A549 (cell line): ENCODE results near the gene STMN3. TPM values are rescaled to one million over a fixed set of nuclear protein-coding genes. Genes with fewer than 3 reads are reported as not detected.

Experiments used
- ATAC-seq, 2 experiments: fragments of 200-7000 bp in 1 of 2; fragments of >200 bp in 1 of 2; cut with Nextera tagmentation in 1 of 2; cut with Tn5 transposase in 1 of 2; 3 replicates each; pipeline versions ENCODE4 v1.8.0 to v1.9.1; 2018 to 2020; ENCODE audit warnings: mild to moderate bottlenecking in 1 of 2, moderate library complexity in 1 of 2
- CTCF ChIA-PET: fragments of 300-600 bp; sonication (Branson Sonifier 250); formaldehyde crosslinking; extraction: SDS; loops from one replicate; lab custom pipeline; 2021; ENCODE audit warnings: antibody characterized with exemption, inconsistent platforms; lab: Yijun Ruan, JAX
- POLR2A ChIA-PET: fragments of 350-600 bp; formaldehyde crosslinking; extraction: SDS; loops from one replicate; lab custom pipeline; 2021; ENCODE audit warnings: antibody characterized with exemption, inconsistent platforms; lab: Yijun Ruan, JAX
- DNase-seq, 2 experiments: peaks; one replicate each; pipeline versions ENCODE4 v3.0.0 to v3.0.0-alpha.2; 2011 to 2016; ENCODE audit warnings: low read depth in 1 of 2, low spot score in 1 of 2
- FAIRE-seq: peaks from 2 replicates; lab custom pipeline; 2011; peaks lifted over from hg19 to GRCh38; lab: Jason Lieb, UNC
- H3K27ac ChIP-seq, 2 experiments: fragments of >200 bp; sonication (Bioruptor Twin); formaldehyde crosslinking; 3 replicates each; pipeline ENCODE4 v1.5.1; 2016 to 2017
- H3K4me1 ChIP-seq: fragments of >200 bp; sonication (Bioruptor Twin); formaldehyde crosslinking; 3 replicates; pipeline ENCODE4 v1.6.1; 2016
- H3K4me2 ChIP-seq: fragments of >200 bp; sonication (Bioruptor Twin); formaldehyde crosslinking; 3 replicates; pipeline ENCODE4 v1.6.1; 2016
- H3K4me3 ChIP-seq: fragments of >200 bp; sonication (Bioruptor Twin); formaldehyde crosslinking; 3 replicates; pipeline ENCODE4 v1.5.1; 2016
- H3K9me3 ChIP-seq: fragments of >200 bp; sonication (Bioruptor Twin); formaldehyde crosslinking; 3 replicates; pipeline ENCODE4 v1.6.1; 2016
- CEBPB ChIP-seq, 2 experiments: fragments of >200 bp in 1 of 2; sonication (Bioruptor Twin) in 1 of 2; formaldehyde crosslinking in 1 of 2; IDR thresholded peaks; 2 replicates each; pipeline ENCODE4 v1.6.1; 2012 to 2016
- CHD2 ChIP-seq: fragments of 150-350 bp; IDR thresholded peaks from 2 replicates; pipeline ENCODE4 v1.6.1; 2014; ENCODE audit warnings: low read length; ENCODE audit not compliant: partially characterized antibody
- E2F6 ChIP-seq: IDR thresholded peaks from 2 replicates; pipeline ENCODE4 v1.6.1; 2012; ENCODE audit warnings: low read depth, borderline replicate concordance
- EHF ChIP-seq: fragments of 250-450 bp; sonication (Bioruptor Pico); IDR thresholded peaks from 2 replicates; pipeline ENCODE4 v1.5.0; 2020; ENCODE audit warnings: mild to moderate bottlenecking
- FOSL2 ChIP-seq, 2 experiments: fragments of 450-650 bp in 1 of 2; fragments of >200 bp in 1 of 2; sonication (Bioruptor Twin) in 1 of 2; formaldehyde crosslinking; IDR thresholded peaks; 2 replicates each; pipeline versions ENCODE4 v1.5.0 to v1.6.1; 2016 to 2020; ENCODE audit warnings: mild to moderate bottlenecking in 1 of 2, moderate library complexity in 1 of 2
- GATA3 ChIP-seq: IDR thresholded peaks from 2 replicates; pipeline ENCODE4 v1.6.1; 2012; ENCODE audit warnings: borderline replicate concordance
- HDAC2 ChIP-seq: fragments of 200-600 bp; sonication (generic); IDR thresholded peaks from 2 replicates; pipeline ENCODE4 v1.6.1; 2016
- HES2 ChIP-seq: fragments of >200 bp; sonication (Bioruptor Twin); formaldehyde crosslinking; IDR thresholded peaks from 2 replicates; pipeline ENCODE4 v1.6.1; 2016
- HEYL ChIP-seq: fragments of 250-450 bp; sonication (Bioruptor Pico); IDR thresholded peaks from 2 replicates; pipeline ENCODE4 v1.8.0; 2021; ENCODE audit warnings: mild to moderate bottlenecking, moderate library complexity
- HOXA7 ChIP-seq: fragments of 250-450 bp; sonication (Bioruptor Pico); IDR thresholded peaks from 2 replicates; pipeline ENCODE4 v1.5.0; 2020; ENCODE audit warnings: mild to moderate bottlenecking, moderate library complexity
- JUNB ChIP-seq: fragments of >200 bp; sonication (Bioruptor Twin); formaldehyde crosslinking; IDR thresholded peaks from 2 replicates; pipeline ENCODE4 v1.6.1; 2016
- KDM1A ChIP-seq: fragments of 200-600 bp; sonication (generic); IDR thresholded peaks from 2 replicates; pipeline ENCODE4 v1.6.1; 2016; ENCODE audit warnings: low read depth, mild to moderate bottlenecking
- NFE2L2 ChIP-seq: fragments of 150-350 bp; conservative IDR thresholded peaks from 2 replicates; pipeline ENCODE4 v1.6.1; 2014; ENCODE audit warnings: low read length
- POLR2A ChIP-seq: IDR thresholded peaks from 2 replicates; pipeline ENCODE4 v1.6.1; 2012; ENCODE audit warnings: mild to moderate bottlenecking, low read length
- POLR2AphosphoS2 ChIP-seq: conservative IDR thresholded peaks from 2 replicates; pipeline ENCODE4 v1.6.1; 2012; ENCODE audit warnings: low read length, improper control_type of control experiment, inconsistent platforms
- RCOR1 ChIP-seq: fragments of 150-350 bp; IDR thresholded peaks from 2 replicates; pipeline ENCODE4 v1.6.1; 2014; ENCODE audit warnings: antibody characterized with exemption, low read length, low read depth
- RNF2 ChIP-seq: fragments of 200-600 bp; sonication (generic); IDR thresholded peaks from 2 replicates; pipeline ENCODE4 v1.6.1; 2016; ENCODE audit warnings: low read depth, mild to moderate bottlenecking, antibody characterized with exemption, moderate library complexity, borderline replicate concordance
- SMC3 ChIP-seq: fragments of >200 bp; sonication (Bioruptor Twin); formaldehyde crosslinking; IDR thresholded peaks from 3 replicates; pipeline ENCODE4 v1.6.1; 2018; ENCODE audit warnings: inconsistent platforms
- SREBF2 ChIP-seq: fragments of 450-650 bp; IDR thresholded peaks from 2 replicates; pipeline ENCODE4 v1.6.1; 2014; ENCODE audit warnings: mild to moderate bottlenecking, moderate library complexity
- TP53 ChIP-seq: fragments of 250-450 bp; sonication (Bioruptor Pico); IDR thresholded peaks from 2 replicates; pipeline ENCODE4 v1.5.0; 2021; ENCODE audit warnings: mild to moderate bottlenecking, moderate library complexity
- ZFP36 ChIP-seq: fragments of 450-650 bp; IDR thresholded peaks from 2 replicates; pipeline ENCODE4 v1.6.1; 2014; ENCODE audit warnings: borderline replicate concordance; ENCODE audit not compliant: partially characterized antibody
- ZSCAN20 ChIP-seq: fragments of 250-450 bp; sonication (Bioruptor Pico); IDR thresholded peaks from 2 replicates; pipeline ENCODE4 v1.8.0; 2022; ENCODE audit warnings: mild to moderate bottlenecking, moderate library complexity
- WGBS: methylation state at CpG from one replicate; pipeline ENCODE4 v1.1.6; 2017; ENCODE audit errors: missing lambda C conversion rate; 5-methylcytosine and 5-hydroxymethylcytosine counted together
- polyA plus RNA-seq, 4 experiments: library from polyadenylated mRNA; depleted of rRNA in 3 of 4; stranded (reverse); fragments of >200 nt; fragmentation: RNase III in 1 of 4; extraction: RNeasy Plus Mini Kit Qiagen cat#74134 plus additional on column Dnase treatment in 1 of 4; gene quantifications; 2 replicates in 3 of 4; 3 replicates in 1 of 4; pipeline ENCODE4 v1.2.3, GENCODE V29; 2011 to 2017
- TF ChIP-seq, protein P1 (sequence below): IDR thresholded peaks from 2 replicates; pipeline ENCODE4 v1.6.1; 2012
- TF ChIP-seq, protein P2 (sequence below): fragments of 250-450 bp; sonication (Bioruptor Pico); IDR thresholded peaks from 2 replicates; pipeline ENCODE4 v1.5.0; 2020; ENCODE audit warnings: low read depth, mild to moderate bottlenecking, moderate library complexity
- TF ChIP-seq, protein P3 (sequence below): fragments of 200-600 bp; sonication (generic); IDR thresholded peaks from 2 replicates; pipeline ENCODE4 v1.6.1; 2016; ENCODE audit warnings: antibody characterized with exemption, mild to moderate bottlenecking, moderate library complexity

STMN3 gene
- polyA plus RNA-seq, 2 of the 4 experiments (the other 2 are of a cell fraction), result 2.8 to 3.2 TPM

DNA sequence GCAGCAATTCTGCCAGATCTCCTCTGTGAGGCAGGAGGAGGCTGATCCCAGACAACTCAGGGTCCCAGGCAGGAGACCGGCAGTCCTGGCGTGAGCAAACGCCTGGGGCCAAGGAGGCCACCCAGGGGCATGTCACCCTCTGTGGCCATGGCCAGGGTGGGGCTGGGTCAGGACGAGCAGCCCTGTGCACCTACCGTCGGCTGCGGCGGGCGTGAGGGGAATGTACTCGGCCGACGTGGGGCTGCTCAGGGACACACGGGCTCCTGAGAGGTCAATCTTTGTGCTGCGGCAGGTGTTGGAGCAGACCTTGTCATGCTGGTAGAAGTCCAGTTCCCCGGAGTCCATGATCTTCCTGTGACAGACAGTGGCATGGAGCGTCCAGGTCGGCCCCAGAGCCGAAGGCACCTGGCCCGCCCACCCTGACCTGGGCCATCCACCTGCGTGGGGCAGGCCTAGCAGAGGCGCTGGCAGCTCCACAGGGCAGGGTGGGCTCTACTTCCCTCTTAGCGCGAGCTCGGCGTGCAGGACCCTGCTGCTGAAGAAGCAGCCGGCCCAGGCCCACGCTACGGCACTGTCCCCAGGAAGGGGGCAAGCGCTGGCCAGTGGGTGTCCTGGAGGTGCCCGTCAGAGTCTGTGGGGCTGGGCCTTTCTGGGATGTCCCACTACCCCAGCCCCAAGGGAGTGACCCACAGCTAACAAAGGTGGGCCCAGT is 57.7 kb downstream of the STMN3 start:
- Histone ChIP-seq H3K4me2 (no peak overlapping the region), H3K9me3 (no peaks in the 10 kb centered on the region), H3K27ac (no peak overlapping the region), H3K4me3 (no peak overlapping the region), H3K4me1 (peaks cover 8% of the 10 kb centered on the region; the same call in 1 of the 3 replicates)
- no peak for TF ChIP-seq EHF (CRISPR knock-in tag)
- no peak for TF ChIP-seq GATA3
- TF ChIP-seq POLR2A, result no peak
- TF ChIP-seq SMC3, result no peak
- no peak for TF ChIP-seq HDAC2
- TF ChIP-seq, protein P1, sequence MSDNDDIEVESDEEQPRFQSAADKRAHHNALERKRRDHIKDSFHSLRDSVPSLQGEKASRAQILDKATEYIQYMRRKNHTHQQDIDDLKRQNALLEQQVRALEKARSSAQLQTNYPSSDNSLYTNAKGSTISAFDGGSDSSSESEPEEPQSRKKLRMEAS, result no peak
- TF ChIP-seq JUNB, result no peak
- no peak for TF ChIP-seq NFE2L2
- no peak for TF ChIP-seq HOXA7 (CRISPR knock-in tag)
- no peak for TF ChIP-seq CEBPB (IDR thresholded peaks at IDR 0.05)
- TF ChIP-seq E2F6, result no peak
- TF ChIP-seq HEYL (CRISPR knock-in tag), result no peak
- TF ChIP-seq KDM1A, result no peak
- TF ChIP-seq ZSCAN20 (CRISPR knock-in tag), result no peak
- TF ChIP-seq ZFP36, result no peak
- TF ChIP-seq RNF2, result no peak
- TF ChIP-seq, protein P2, sequence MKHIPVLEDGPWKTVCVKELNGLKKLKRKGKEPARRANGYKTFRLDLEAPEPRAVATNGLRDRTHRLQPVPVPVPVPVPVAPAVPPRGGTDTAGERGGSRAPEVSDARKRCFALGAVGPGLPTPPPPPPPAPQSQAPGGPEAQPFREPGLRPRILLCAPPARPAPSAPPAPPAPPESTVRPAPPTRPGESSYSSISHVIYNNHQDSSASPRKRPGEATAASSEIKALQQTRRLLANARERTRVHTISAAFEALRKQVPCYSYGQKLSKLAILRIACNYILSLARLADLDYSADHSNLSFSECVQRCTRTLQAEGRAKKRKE, result no peak
- no peak for TF ChIP-seq CHD2
- TF ChIP-seq TP53 (CRISPR knock-in tag), result no peak
- ChIA-PET CTCF (interaction anchor here (1.8 kb wide), 1 partner anchor 14 kb away, joined by 7 read pairs; no protein-coding TSS in a partner anchor), POLR2A (no interaction called here)
- WGBS, result 94% methylated on average over 19 of the region's 30 CpGs
- FAIRE-seq (no peak), ATAC-seq (no peak), DNase-seq (no peak)

DNA sequence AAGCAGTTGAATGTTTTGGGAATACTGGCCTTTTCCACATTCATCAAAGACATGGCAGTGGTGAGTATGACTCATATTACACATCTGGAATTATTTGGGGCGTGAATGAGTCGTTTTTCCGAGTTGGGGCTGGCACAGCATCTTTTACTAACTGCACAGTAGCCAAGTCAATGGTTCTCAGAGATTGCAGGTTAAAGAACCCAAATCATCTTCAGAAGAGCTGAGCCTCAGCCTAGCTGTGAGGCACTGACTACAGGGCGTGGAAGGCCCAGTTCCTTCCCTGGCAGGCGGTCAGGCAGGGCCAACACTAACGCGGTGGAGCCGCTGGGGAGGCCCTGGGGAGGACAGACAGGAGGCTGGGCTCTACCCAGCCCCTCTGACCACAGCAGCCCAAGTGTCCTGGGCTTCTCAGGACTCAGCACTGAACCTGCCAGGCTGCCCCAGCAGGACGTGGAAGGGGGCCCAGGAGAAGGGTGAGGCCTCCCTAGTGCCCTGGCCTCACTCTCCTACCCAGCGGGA is 59.1 kb downstream of the STMN3 start:
- Histone ChIP-seq H3K9me3 (no peaks in the 10 kb centered on the region), H3K4me1 (peaks cover 8% of the 10 kb centered on the region; the same call in 1 of the 3 replicates), H3K27ac (peak overlapping the region in 1 of 2 experiments; percentile 14; a peak in 1 of 6 replicates), H3K4me2 (no peak overlapping the region), H3K4me3 (no peak overlapping the region)
- no peak for TF ChIP-seq SREBF2
- no peak for TF ChIP-seq KDM1A
- no peak for TF ChIP-seq HEYL (CRISPR knock-in tag)
- TF ChIP-seq, protein P3, sequence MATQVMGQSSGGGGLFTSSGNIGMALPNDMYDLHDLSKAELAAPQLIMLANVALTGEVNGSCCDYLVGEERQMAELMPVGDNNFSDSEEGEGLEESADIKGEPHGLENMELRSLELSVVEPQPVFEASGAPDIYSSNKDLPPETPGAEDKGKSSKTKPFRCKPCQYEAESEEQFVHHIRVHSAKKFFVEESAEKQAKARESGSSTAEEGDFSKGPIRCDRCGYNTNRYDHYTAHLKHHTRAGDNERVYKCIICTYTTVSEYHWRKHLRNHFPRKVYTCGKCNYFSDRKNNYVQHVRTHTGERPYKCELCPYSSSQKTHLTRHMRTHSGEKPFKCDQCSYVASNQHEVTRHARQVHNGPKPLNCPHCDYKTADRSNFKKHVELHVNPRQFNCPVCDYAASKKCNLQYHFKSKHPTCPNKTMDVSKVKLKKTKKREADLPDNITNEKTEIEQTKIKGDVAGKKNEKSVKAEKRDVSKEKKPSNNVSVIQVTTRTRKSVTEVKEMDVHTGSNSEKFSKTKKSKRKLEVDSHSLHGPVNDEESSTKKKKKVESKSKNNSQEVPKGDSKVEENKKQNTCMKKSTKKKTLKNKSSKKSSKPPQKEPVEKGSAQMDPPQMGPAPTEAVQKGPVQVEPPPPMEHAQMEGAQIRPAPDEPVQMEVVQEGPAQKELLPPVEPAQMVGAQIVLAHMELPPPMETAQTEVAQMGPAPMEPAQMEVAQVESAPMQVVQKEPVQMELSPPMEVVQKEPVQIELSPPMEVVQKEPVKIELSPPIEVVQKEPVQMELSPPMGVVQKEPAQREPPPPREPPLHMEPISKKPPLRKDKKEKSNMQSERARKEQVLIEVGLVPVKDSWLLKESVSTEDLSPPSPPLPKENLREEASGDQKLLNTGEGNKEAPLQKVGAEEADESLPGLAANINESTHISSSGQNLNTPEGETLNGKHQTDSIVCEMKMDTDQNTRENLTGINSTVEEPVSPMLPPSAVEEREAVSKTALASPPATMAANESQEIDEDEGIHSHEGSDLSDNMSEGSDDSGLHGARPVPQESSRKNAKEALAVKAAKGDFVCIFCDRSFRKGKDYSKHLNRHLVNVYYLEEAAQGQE, result no peak
- TF ChIP-seq FOSL2 (IDR thresholded peaks at IDR 0.05), result no peak
- peak; percentile 77 for TF ChIP-seq FOSL2 (CRISPR knock-in tag; IDR thresholded peaks at IDR 0.05)
- TF ChIP-seq TP53 (CRISPR knock-in tag), result no peak
- no peak for TF ChIP-seq HES2
- no peak for TF ChIP-seq RCOR1
- no peak for TF ChIP-seq POLR2AphosphoS2
- DNase-seq, result no peak
- ATAC-seq, result no peak; a peak in 1 of 6 replicates
- WGBS, result 73% methylated on average over 9 of the region's 10 CpGs
- FAIRE-seq, result no peak
- POLR2A ChIA-PET, result no interaction called here
- CTCF ChIA-PET, result interaction anchor here (1.8 kb wide), 1 partner anchor 13 kb away, joined by 7 read pairs; no protein-coding TSS in a partner anchor
